Measurements from ENCODE around the gene LETM1. TPM values are rescaled to one million over a fixed set of nuclear protein-coding genes. Genes with fewer than 3 reads are reported as not detected.
A peak's percentile ranks its signal among the peaks of the same experiment; 100 is the strongest.

Gene LETM1
- total RNA-seq, 1 experiment from 2014 or later = 63.9 TPM

GRCh38 chr4:1798580-1799386 lies 57.2 kb downstream of the LETM1 start:
- Mint-ChIP-seq H3K36me3 (ENCODE audit: insufficient read depth, unreplicated experiment) (peaks cover 61% of the 10 kb centered on the region), H3K27ac (ENCODE audit: unreplicated experiment) (peak overlapping the region; percentile 32), H3K27me3 (ENCODE audit: insufficient read depth, unreplicated experiment) (no peaks in the 10 kb centered on the region), H3K9me3 (ENCODE audit: unreplicated experiment) (no peaks in the 10 kb centered on the region), H3K4me1 (ENCODE audit: low read depth, unreplicated experiment) (peaks cover 6% of the 10 kb centered on the region), H3K4me3 (ENCODE audit: unreplicated experiment) (no peak overlapping the region)
- CTCF ChIA-PET = no interaction called here
- DNase-seq = no peak
- no TSS peak for BruUV-seq (replicated peaks)
- intact Hi-C loops (cut with micrococcal nuclease; ENCODE audit: unreplicated experiment) = no loop called here
- Histone ChIP-seq H3K4me3 (ENCODE audit: low read depth, low read length) (no peak overlapping the region), H3K27me3 (replicated peaks; ENCODE audit: control insufficient read depth, insufficient read depth, low read length) (no peaks in the 10 kb centered on the region), H3K4me1 (peaks cover 33% of the 10 kb centered on the region), H3K36me3 (ENCODE audit: control insufficient read depth, insufficient read depth, low read length) (peaks cover 4% of the 10 kb centered on the region), H3K9me3 (no peaks in the 10 kb centered on the region)
- POLR2A ChIA-PET = no interaction called here
- no peak for TF ChIP-seq CTCF (IDR thresholded peaks at IDR 0.05; ENCODE audit: insufficient read depth in 1 of 2, low read depth in 1 of 2, low read length in 1 of 2, severe bottlenecking in 1 of 2, unreplicated experiment in 1 of 2)

GRCh38 chr4:1797861-1798579 lies 57.9 kb downstream of the LETM1 start:
- Histone ChIP-seq H3K4me1 (peaks cover 33% of the 10 kb centered on the region), H3K27me3 (replicated peaks; ENCODE audit: control insufficient read depth, insufficient read depth, low read length) (no peaks in the 10 kb centered on the region)
- CTCF ChIA-PET = no interaction called here

More at GRCh38 chr4:1797861-1798579, 57.9 kb downstream of the LETM1 start:
- H3K36me3 Mint-ChIP-seq (ENCODE audit: insufficient read depth, unreplicated experiment) = peaks cover 56% of the 10 kb centered on the region
- DNase-seq = no peak
- no peak overlapping the region for H3K4me3 ChIP-seq (ENCODE audit: low read depth, low read length)
- H3K9me3 Mint-ChIP-seq (ENCODE audit: unreplicated experiment) = no peaks in the 10 kb centered on the region
- intact Hi-C loops (cut with micrococcal nuclease; ENCODE audit: unreplicated experiment) = no loop called here
- peaks cover 4% of the 10 kb centered on the region for H3K36me3 ChIP-seq (ENCODE audit: control insufficient read depth, insufficient read depth, low read length)
- TF ChIP-seq CTCF (IDR thresholded peaks at IDR 0.05; ENCODE audit: insufficient read depth in 1 of 2, low read depth in 1 of 2, low read length in 1 of 2, severe bottlenecking in 1 of 2, unreplicated experiment in 1 of 2) = no peak
- H3K9me3 ChIP-seq = no peaks in the 10 kb centered on the region
- no peak overlapping the region for H3K4me3 Mint-ChIP-seq (ENCODE audit: unreplicated experiment)
- H3K27ac Mint-ChIP-seq (ENCODE audit: unreplicated experiment) = no peak overlapping the region
- no peaks in the 10 kb centered on the region for H3K27me3 Mint-ChIP-seq (ENCODE audit: insufficient read depth, unreplicated experiment)
- POLR2A ChIA-PET = no interaction called here
- no TSS peak for BruUV-seq (replicated peaks)
- peaks cover 6% of the 10 kb centered on the region for H3K4me1 Mint-ChIP-seq (ENCODE audit: low read depth, unreplicated experiment)
